HepG2 (cell line): Measurements from ENCODE around the gene SQSTM1. TPM values are rescaled to one million over a fixed set of nuclear protein-coding genes. Genes with fewer than 3 reads are reported as not detected.
A peak's percentile ranks its signal among the peaks of the same experiment; 100 is the strongest.

Experiments
- ARHGAP35 ChIP-seq: sonication (generic); formaldehyde crosslinking; IDR thresholded peaks from 2 replicates; pipeline ENCODE4 v1.9.0; 2022; ENCODE audit warnings: mild to moderate bottlenecking, inconsistent platforms, moderate library complexity, missing genetic modification reagents, borderline replicate concordance
- FOXO1 ChIP-seq: sonication (generic); formaldehyde crosslinking; IDR thresholded peaks from 2 replicates; pipeline ENCODE4 v1.4.0; 2020; ENCODE audit warnings: missing genetic modification reagents
- HDAC2 ChIP-seq: sonication (generic); formaldehyde crosslinking; IDR thresholded peaks from 2 replicates; pipeline ENCODE4 v1.4.0; 2020; ENCODE audit warnings: missing genetic modification reagents
- IKZF4 ChIP-seq: sonication (generic); formaldehyde crosslinking; IDR thresholded peaks from 2 replicates; pipeline ENCODE4 v1.5.1; 2020; ENCODE audit warnings: borderline replicate concordance, mild to moderate bottlenecking, low read depth, missing genetic modification reagents; ENCODE audit errors: not compliant biosample characterization
- KAT7 ChIP-seq: IDR thresholded peaks from 2 replicates; pipeline ENCODE4 v1.6.1; 2018; ENCODE audit warnings: borderline replicate concordance, missing compliant biosample characterization
- KDM1A ChIP-seq: IDR thresholded peaks from 2 replicates; pipeline ENCODE4 v1.6.1; 2016; ENCODE audit warnings: missing compliant biosample characterization
- MTF1 ChIP-seq: sonication (generic); formaldehyde crosslinking; IDR thresholded peaks from 2 replicates; pipeline ENCODE4 v1.5.0; 2020; ENCODE audit warnings: missing genetic modification reagents
- RBFOX2 ChIP-seq: fragments of 200-400 bp; formaldehyde crosslinking; IDR thresholded peaks from 2 replicates; pipeline ENCODE4 v1.6.1; 2017; ENCODE audit warnings: low read depth, mild to moderate bottlenecking, low read length
- SIN3A ChIP-seq: IDR thresholded peaks from 2 replicates; pipeline ENCODE4 v1.6.1; 2011; ENCODE audit warnings: low read depth, mild to moderate bottlenecking, control low read depth, low read length, borderline replicate concordance
- STAG1 ChIP-seq: sonication (generic); formaldehyde crosslinking; IDR thresholded peaks from 2 replicates; pipeline ENCODE4 v1.4.0; 2020; ENCODE audit warnings: missing genetic modification reagents
- ZBTB3 ChIP-seq: sonication (generic); formaldehyde crosslinking; IDR thresholded peaks from 2 replicates; pipeline ENCODE4 v1.4.0; 2020; ENCODE audit warnings: low read depth, mild to moderate bottlenecking, moderate library complexity, missing genetic modification reagents, borderline replicate concordance
- ZNF414 ChIP-seq: sonication (generic); formaldehyde crosslinking; IDR thresholded peaks from 2 replicates; pipeline ENCODE4 v1.5.0; 2020; ENCODE audit warnings: missing genetic modification reagents
- ZNF749 ChIP-seq: sonication (generic); formaldehyde crosslinking; IDR thresholded peaks from 2 replicates; pipeline ENCODE4 v1.8.0; 2022; ENCODE audit warnings: mild to moderate bottlenecking, missing genetic modification reagents, moderate library complexity, borderline replicate concordance
- ZSCAN22 ChIP-seq: sonication (generic); formaldehyde crosslinking; IDR thresholded peaks from 2 replicates; pipeline ENCODE4 v1.4.0; 2020; ENCODE audit warnings: mild to moderate bottlenecking, missing genetic modification reagents
- polyA plus RNA-seq, 8 experiments: library from polyadenylated mRNA; depleted of rRNA in 3 of 8; stranded (reverse) in 7 of 8; unstranded in 1 of 8; fragments of >200 nt; fragmentation: Illumina TruSeq in 4 of 8; extraction: Trizol in 4 of 8; gene quantifications; 2 replicates each; pipeline versions ENCODE4 v1.2.1 to v1.2.3, GENCODE V29; 2011 to 2016; ENCODE audit warnings: low read depth in 4 of 8, missing spikeins in 1 of 8, mixed read lengths in 1 of 8; ENCODE audit not compliant: insufficient read depth in 1 of 8
- total RNA-seq, 5 experiments: library from RNA; depleted of rRNA; stranded (reverse); fragments of >200 nt; fragmentation: Illumina TruSeq; extraction: Trizol; gene quantifications; 2 replicates each; pipeline ENCODE4 v1.2.3, GENCODE V29; 2016; ENCODE audit warnings: low read depth in 1 of 5
- TF ChIP-seq, protein P1 (sequence below): fragments of 450-650 bp; IDR thresholded peaks from 2 replicates; pipeline ENCODE4 v1.6.1; 2016
- TF ChIP-seq, protein P2 (sequence below): IDR thresholded peaks from 2 replicates; pipeline ENCODE4 v1.6.1; 2018; ENCODE audit warnings: missing genetic modification reagents
- TF ChIP-seq, protein P3 (sequence below): IDR thresholded peaks from 2 replicates; pipeline ENCODE4 v1.6.1; 2016
- TF ChIP-seq, protein P4 (sequence below): sonication (generic); formaldehyde crosslinking; IDR thresholded peaks from 2 replicates; pipeline ENCODE4 v1.5.1; 2020; ENCODE audit warnings: mild to moderate bottlenecking, missing genetic modification reagents, borderline replicate concordance

SQSTM1 gene
- total and polyA plus RNA-seq, 2 of the 13 experiments (the other 11 are each of a cell fraction or from before 2014, with no cell fraction given) = 90.9 to 160 TPM

DNA sequence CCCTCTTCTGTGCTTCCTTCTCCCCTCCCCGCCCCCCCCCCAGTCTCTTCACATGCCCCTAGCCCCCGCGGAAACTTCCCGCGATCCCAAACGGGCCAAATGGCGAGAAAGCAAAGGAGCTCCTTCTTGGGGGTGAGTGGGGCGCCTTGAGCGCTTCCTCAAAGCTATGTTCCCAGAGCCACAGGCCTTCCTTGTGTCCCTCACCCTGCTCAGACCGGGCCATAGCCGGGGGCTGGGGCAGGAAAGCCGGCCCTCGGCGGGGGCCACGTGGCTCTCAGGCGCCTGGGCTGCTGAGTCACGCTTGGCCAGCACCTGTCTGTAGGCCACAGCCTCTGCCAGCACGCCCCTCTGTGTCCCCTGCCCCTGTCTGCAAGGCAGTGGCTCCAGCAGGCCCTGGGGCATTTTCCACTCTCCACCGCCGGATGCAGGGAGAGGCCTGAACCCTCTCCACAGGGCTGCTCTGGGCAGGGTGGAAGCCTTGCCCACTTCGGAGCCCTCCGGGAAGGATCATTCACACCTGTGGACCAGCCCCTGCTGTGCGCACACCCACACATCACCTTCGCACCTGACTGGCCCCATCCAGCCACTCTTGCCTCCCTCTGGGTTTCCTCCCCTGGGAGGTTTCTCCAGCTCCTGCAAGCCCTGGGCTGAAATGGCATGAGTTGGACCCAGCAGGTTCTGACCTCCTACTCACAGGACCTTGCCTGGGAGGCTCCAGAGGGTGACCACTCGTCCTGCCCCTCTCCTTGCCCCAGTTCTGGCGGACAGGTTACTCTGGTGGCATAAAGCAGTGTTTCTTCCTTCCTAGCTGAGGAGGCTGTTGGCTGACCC lies 1.2 kb upstream of the SQSTM1 start (continued):
- TF ChIP-seq, protein P1, sequence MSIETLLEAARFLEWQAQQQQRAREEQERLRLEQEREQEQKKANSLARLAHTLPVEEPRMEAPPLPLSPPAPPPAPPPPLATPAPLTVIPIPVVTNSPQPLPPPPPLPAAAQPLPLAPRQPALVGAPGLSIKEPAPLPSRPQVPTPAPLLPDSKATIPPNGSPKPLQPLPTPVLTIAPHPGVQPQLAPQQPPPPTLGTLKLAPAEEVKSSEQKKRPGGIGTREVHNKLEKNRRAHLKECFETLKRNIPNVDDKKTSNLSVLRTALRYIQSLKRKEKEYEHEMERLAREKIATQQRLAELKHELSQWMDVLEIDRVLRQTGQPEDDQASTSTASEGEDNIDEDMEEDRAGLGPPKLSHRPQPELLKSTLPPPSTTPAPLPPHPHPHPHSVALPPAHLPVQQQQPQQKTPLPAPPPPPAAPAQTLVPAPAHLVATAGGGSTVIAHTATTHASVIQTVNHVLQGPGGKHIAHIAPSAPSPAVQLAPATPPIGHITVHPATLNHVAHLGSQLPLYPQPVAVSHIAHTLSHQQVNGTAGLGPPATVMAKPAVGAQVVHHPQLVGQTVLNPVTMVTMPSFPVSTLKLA = peak; percentile 76
- TF ChIP-seq ZSCAN22 (CRISPR knock-in tag) = no peak
- TF ChIP-seq, protein P2, sequence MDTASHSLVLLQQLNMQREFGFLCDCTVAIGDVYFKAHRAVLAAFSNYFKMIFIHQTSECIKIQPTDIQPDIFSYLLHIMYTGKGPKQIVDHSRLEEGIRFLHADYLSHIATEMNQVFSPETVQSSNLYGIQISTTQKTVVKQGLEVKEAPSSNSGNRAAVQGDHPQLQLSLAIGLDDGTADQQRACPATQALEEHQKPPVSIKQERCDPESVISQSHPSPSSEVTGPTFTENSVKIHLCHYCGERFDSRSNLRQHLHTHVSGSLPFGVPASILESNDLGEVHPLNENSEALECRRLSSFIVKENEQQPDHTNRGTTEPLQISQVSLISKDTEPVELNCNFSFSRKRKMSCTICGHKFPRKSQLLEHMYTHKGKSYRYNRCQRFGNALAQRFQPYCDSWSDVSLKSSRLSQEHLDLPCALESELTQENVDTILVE (CRISPR knock-in tag) = peak; percentile 9; the same call in 1 of the 2 replicates
- TF ChIP-seq, protein P3, sequence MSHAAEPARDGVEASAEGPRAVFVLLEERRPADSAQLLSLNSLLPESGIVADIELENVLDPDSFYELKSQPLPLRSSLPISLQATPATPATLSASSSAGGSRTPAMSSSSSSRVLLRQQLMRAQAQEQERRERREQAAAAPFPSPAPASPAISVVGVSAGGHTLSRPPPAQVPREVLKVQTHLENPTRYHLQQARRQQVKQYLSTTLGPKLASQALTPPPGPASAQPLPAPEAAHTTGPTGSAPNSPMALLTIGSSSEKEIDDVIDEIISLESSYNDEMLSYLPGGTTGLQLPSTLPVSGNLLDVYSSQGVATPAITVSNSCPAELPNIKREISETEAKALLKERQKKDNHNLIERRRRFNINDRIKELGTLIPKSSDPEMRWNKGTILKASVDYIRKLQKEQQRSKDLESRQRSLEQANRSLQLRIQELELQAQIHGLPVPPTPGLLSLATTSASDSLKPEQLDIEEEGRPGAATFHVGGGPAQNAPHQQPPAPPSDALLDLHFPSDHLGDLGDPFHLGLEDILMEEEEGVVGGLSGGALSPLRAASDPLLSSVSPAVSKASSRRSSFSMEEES (CRISPR knock-in tag) = no peak; the same call in 1 of the 2 replicates
- TF ChIP-seq STAG1 (CRISPR knock-in tag) = peak; percentile 19
- TF ChIP-seq FOXO1 = peak; percentile 51; the same call in 1 of the 2 replicates
- no peak for TF ChIP-seq ZNF749 (CRISPR knock-in tag)
- TF ChIP-seq HDAC2 (CRISPR knock-in tag) = 0 out of 2 replicates have a peak, but pooled peaks have one; percentile 9
- TF ChIP-seq, protein P4, sequence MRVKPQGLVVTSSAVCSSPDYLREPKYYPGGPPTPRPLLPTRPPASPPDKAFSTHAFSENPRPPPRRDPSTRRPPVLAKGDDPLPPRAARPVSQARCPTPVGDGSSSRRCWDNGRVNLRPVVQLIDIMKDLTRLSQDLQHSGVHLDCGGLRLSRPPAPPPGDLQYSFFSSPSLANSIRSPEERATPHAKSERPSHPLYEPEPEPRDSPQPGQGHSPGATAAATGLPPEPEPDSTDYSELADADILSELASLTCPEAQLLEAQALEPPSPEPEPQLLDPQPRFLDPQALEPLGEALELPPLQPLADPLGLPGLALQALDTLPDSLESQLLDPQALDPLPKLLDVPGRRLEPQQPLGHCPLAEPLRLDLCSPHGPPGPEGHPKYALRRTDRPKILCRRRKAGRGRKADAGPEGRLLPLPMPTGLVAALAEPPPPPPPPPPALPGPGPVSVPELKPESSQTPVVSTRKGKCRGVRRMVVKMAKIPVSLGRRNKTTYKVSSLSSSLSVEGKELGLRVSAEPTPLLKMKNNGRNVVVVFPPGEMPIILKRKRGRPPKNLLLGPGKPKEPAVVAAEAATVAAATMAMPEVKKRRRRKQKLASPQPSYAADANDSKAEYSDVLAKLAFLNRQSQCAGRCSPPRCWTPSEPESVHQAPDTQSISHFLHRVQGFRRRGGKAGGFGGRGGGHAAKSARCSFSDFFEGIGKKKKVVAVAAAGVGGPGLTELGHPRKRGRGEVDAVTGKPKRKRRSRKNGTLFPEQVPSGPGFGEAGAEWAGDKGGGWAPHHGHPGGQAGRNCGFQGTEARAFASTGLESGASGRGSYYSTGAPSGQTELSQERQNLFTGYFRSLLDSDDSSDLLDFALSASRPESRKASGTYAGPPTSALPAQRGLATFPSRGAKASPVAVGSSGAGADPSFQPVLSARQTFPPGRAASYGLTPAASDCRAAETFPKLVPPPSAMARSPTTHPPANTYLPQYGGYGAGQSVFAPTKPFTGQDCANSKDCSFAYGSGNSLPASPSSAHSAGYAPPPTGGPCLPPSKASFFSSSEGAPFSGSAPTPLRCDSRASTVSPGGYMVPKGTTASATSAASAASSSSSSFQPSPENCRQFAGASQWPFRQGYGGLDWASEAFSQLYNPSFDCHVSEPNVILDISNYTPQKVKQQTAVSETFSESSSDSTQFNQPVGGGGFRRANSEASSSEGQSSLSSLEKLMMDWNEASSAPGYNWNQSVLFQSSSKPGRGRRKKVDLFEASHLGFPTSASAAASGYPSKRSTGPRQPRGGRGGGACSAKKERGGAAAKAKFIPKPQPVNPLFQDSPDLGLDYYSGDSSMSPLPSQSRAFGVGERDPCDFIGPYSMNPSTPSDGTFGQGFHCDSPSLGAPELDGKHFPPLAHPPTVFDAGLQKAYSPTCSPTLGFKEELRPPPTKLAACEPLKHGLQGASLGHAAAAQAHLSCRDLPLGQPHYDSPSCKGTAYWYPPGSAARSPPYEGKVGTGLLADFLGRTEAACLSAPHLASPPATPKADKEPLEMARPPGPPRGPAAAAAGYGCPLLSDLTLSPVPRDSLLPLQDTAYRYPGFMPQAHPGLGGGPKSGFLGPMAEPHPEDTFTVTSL (CRISPR knock-in tag) = no peak
- no peak; the same call in 1 of the 2 replicates for TF ChIP-seq ARHGAP35 (CRISPR knock-in tag)
- TF ChIP-seq MTF1 (CRISPR knock-in tag) = peak; percentile 68; the same call in 1 of the 2 replicates
- TF ChIP-seq SIN3A = no peak; the same call in 1 of the 2 replicates
- no peak; the same call in 1 of the 2 replicates for TF ChIP-seq ZNF414
- TF ChIP-seq IKZF4 (CRISPR knock-in tag) = no peak
- peak; percentile 78 for TF ChIP-seq RBFOX2
- TF ChIP-seq ZBTB3 (CRISPR knock-in tag) = no peak
- TF ChIP-seq KDM1A (CRISPR knock-in tag) = no peak
- TF ChIP-seq KAT7 = no peak
